Astrocyte of the spinal cord (primary cell): ENCODE data around the gene TMIGD2.
"Not testable (repeated sequence)": the region's sequence is repeated elsewhere in the genome, so short reads cannot be mapped to it uniquely, and the experiment has no call there.

Experiments
- DNase-seq: peaks from one replicate; pipeline ENCODE4 v3.0.0; 2011; ENCODE audit warnings: low read depth, low spot score
- H3K4me3 ChIP-seq: 2 replicates; pipeline ENCODE4 v1.5.1; 2011; ENCODE audit warnings: low read depth, mild to moderate bottlenecking, low read length, moderate library complexity
- CTCF ChIP-seq: IDR thresholded peaks from 2 replicates; pipeline ENCODE4 v1.5.1; 2012; ENCODE audit warnings: low read depth, mild to moderate bottlenecking, low read length, inconsistent platforms
- in situ Hi-C: cut with HindIII; loops from 2 replicates; pipeline ENCODE4 v1.10.0; 2017; ENCODE audit warnings: low sequenced_read_pairs

TMIGD2 gene

GRCh38 chr19:4334929-4335570 lies 32.9 kb upstream of the TMIGD2 start:
- TF ChIP-seq CTCF, result no peak
- no peak for DNase-seq
- H3K4me3 ChIP-seq, result no peak overlapping the region
- in situ Hi-C loops, result no loop called here

- DNase-seq, result no peak
- no peak for TF ChIP-seq CTCF
- H3K4me3 ChIP-seq, result no peak overlapping the region
- in situ Hi-C loops, result no loop called here
Observed at GRCh38 chr19:4329858-4330257, 27.7 kb upstream of the TMIGD2 start.

- H3K4me3 ChIP-seq, result peak overlapping the region; percentile 61
- in situ Hi-C loops, DNase-seq: not testable (repeated sequence)
Observed at GRCh38 chr19:4328991-4329681, 26.9 kb upstream of the TMIGD2 start.

GRCh38 chr19:4328243-4328990 lies 26.2 kb upstream of the TMIGD2 start:
- in situ Hi-C loops, result no loop called here
- TF ChIP-seq CTCF, result no peak
- DNase-seq, result peak; percentile 96
- H3K4me3 ChIP-seq, result peak overlapping the region; percentile 61

- peak overlapping the region; percentile 38 for H3K4me3 ChIP-seq
- in situ Hi-C loops, result no loop called here
- TF ChIP-seq CTCF, result no peak
- DNase-seq, result no peak
Observed at GRCh38 chr19:4327877-4328242, 25.7 kb upstream of the TMIGD2 start.

GRCh38 chr19:4327252-4327876 lies 25.2 kb upstream of the TMIGD2 start:
- peak overlapping the region; percentile 38 for H3K4me3 ChIP-seq
- TF ChIP-seq CTCF, result no peak
- peak; percentile 63 for DNase-seq
- in situ Hi-C loops, result no loop called here

- peak overlapping the region; percentile 15 for H3K4me3 ChIP-seq
- in situ Hi-C loops, result no loop called here
- DNase-seq, result no peak
- no peak for TF ChIP-seq CTCF
Observed at GRCh38 chr19:4326837-4327251, 24.7 kb upstream of the TMIGD2 start.
